ENCODE measurements around the gene CCDC69. TPM values are rescaled to one million over a fixed set of nuclear protein-coding genes. Genes with fewer than 3 reads are reported as not detected.
A peak's percentile ranks its signal among the peaks of the same experiment; 100 is the strongest.

The CCDC69 gene
- total and polyA plus RNA-seq, 9 donors: 22.6 to 158 (median 37.3) TPM

GRCh38 chr5:151214614-151215545 is 9.0 kb downstream of the CCDC69 start:
- Histone ChIP-seq H3K9me3 (no peaks in the 10 kb centered on the region), H3K36me3 (no peaks in the 10 kb centered on the region), H3K27me3 (no peaks in the 10 kb centered on the region), H3K27ac (peak overlapping the region in 1 of 2 donors; percentile 26), H3K4me1 (ENCODE audit: insufficient read depth) (peaks cover 8% of the 10 kb centered on the region), H3K4me3 (no peak overlapping the region)
- no peak for TF ChIP-seq POLR2A (IDR thresholded peaks at IDR 0.05)
- no peak for DNase-seq
- intact Hi-C loops (cut with DNase I): no loop called here
- WGBS, 3 donors: 84 to 87% (median 87%) methylated on average over 10 of the region's 10 CpGs

GRCh38 chr5:151213803-151214613 is 9.9 kb downstream of the CCDC69 start:
- WGBS, 3 donors: 33 to 38% (median 37%) methylated on average over 9 of the region's 9 CpGs
- H3K36me3 ChIP-seq: no peaks in the 10 kb centered on the region
- H3K4me1 ChIP-seq (ENCODE audit: insufficient read depth): peaks cover 8% of the 10 kb centered on the region
- H3K27ac ChIP-seq: peak overlapping the region; percentile 26 to 36
- no peak overlapping the region for H3K4me3 ChIP-seq
- no peaks in the 10 kb centered on the region for H3K9me3 ChIP-seq
- TF ChIP-seq EP300 (IDR thresholded peaks at IDR 0.05): no peak
- peak; percentile 22 for TF ChIP-seq POLR2A (IDR thresholded peaks at IDR 0.05)
- TF ChIP-seq CTCF (IDR thresholded peaks at IDR 0.05): no peak
- no peaks in the 10 kb centered on the region for H3K27me3 ChIP-seq
- intact Hi-C loops (cut with DNase I): no loop called here
- DNase-seq: peak; percentile 47 to 79 (median 63)

GRCh38 chr5:151212406-151212798 is 11.5 kb downstream of the CCDC69 start:
- no peak for DNase-seq
- H3K4me1 ChIP-seq (ENCODE audit: insufficient read depth): peaks cover 12% of the 10 kb centered on the region
- no peak overlapping the region for H3K4me3 ChIP-seq
- TF ChIP-seq CTCF (IDR thresholded peaks at IDR 0.05): no peak
- TF ChIP-seq EP300 (IDR thresholded peaks at IDR 0.05): no peak
- TF ChIP-seq POLR2A (IDR thresholded peaks at IDR 0.05): no peak
- no peaks in the 10 kb centered on the region for H3K36me3 ChIP-seq
- WGBS, 3 donors: 68 to 88% (median 78%) methylated on average over 3 of the region's 3 CpGs
- H3K9me3 ChIP-seq: no peaks in the 10 kb centered on the region
- no peak overlapping the region for H3K27ac ChIP-seq
- intact Hi-C loops (cut with DNase I): no loop called here
- H3K27me3 ChIP-seq: no peaks in the 10 kb centered on the region

GRCh38 chr5:151208481-151208914 is 15.4 kb downstream of the CCDC69 start:
- intact Hi-C loops (cut with DNase I): no loop called here
- H3K9me3 ChIP-seq: no peaks in the 10 kb centered on the region
- no peaks in the 10 kb centered on the region for H3K27me3 ChIP-seq
- H3K36me3 ChIP-seq: no peaks in the 10 kb centered on the region
- WGBS, 3 donors: 7 to 14% (median 10%) methylated on average over 5 of the region's 5 CpGs
- TF ChIP-seq EP300 (IDR thresholded peaks at IDR 0.05): no peak
- no peak for TF ChIP-seq CTCF (IDR thresholded peaks at IDR 0.05)
- TF ChIP-seq POLR2A (IDR thresholded peaks at IDR 0.05): no peak
- no peak for DNase-seq
- H3K4me3 ChIP-seq: no peak overlapping the region
- H3K4me1 ChIP-seq (ENCODE audit: insufficient read depth): peaks cover 4% of the 10 kb centered on the region
- H3K27ac ChIP-seq: no peak overlapping the region
